K562 (cell line): ENCODE results near the gene ATF5. TPM values are rescaled to one million over a fixed set of nuclear protein-coding genes. Genes with fewer than 3 reads are reported as not detected.

Experiments
- ATAC-seq: fragments of 200-7000 bp; cut with Tn5 transposase; 3 replicates; pipeline ENCODE4 v1.9.1; 2020; ENCODE audit warnings: moderate library complexity
- BruUV-seq: library from RNA; stranded (reverse); fragments of 400-500 nt; replicated peaks from 2 replicates; lab custom pipeline; 2021; lab: Mats Ljungman, UMichigan
- CTCF ChIA-PET: fragments of 300-600 bp; formaldehyde crosslinking; extraction: SDS; loops from one replicate; lab custom pipeline; 2021; ENCODE audit warnings: low intra/inter-chr PET ratio; lab: Yijun Ruan, JAX
- POLR2A ChIA-PET: fragments of 300-600, 350-650 bp; sonication (Branson Sonifier 250); formaldehyde crosslinking; extraction: SDS; loops from one replicate; lab custom pipeline; 2021; ENCODE audit warnings: antibody characterized with exemption, inconsistent platforms; lab: Yijun Ruan, JAX
- DNase-seq, 4 experiments: peaks; one replicate each; pipeline versions ENCODE4 v3.0.0 to v3.0.0-alpha.2; 2011 to 2018; ENCODE audit warnings: low spot score in 3 of 4, mixed read lengths in 3 of 4; ENCODE audit errors: extremely low read depth in 1 of 4
- FAIRE-seq: peaks from 2 replicates; lab custom pipeline; 2011; peaks lifted over from hg19 to GRCh38; lab: Jason Lieb, UNC
- H2AFZ ChIP-seq: 2 replicates; pipeline ENCODE4 v1.6.0; 2011; ENCODE audit warnings: low read depth, low read length, control low read depth, inconsistent platforms
- H3K27ac ChIP-seq: fragments of 200-600 bp; 3 replicates; pipeline ENCODE4 v1.8.0; 2011; ENCODE audit warnings: low read depth, mild to moderate bottlenecking, control low read depth, inconsistent platforms, low read length, moderate library complexity, mixed read lengths; ENCODE audit errors: extremely low read depth
- H3K27me3 ChIP-seq, 2 experiments: fragments of 300-600 bp in 1 of 2; 2 replicates in 1 of 2; 3 replicates in 1 of 2; pipeline versions ENCODE4 v1.6.0 to v1.8.0; 2011; ENCODE audit warnings: inconsistent platforms in 2 of 2, low read length in 2 of 2, mild to moderate bottlenecking in 1 of 2, mixed read lengths in 1 of 2, moderate library complexity in 1 of 2; ENCODE audit not compliant: control insufficient read depth in 2 of 2, insufficient read depth in 2 of 2
- H3K36me3 ChIP-seq: fragments of 300-600 bp; 3 replicates; pipeline ENCODE4 v1.8.0; 2011; ENCODE audit warnings: mild to moderate bottlenecking, low read length, inconsistent platforms; ENCODE audit not compliant: control insufficient read depth, insufficient read depth
- H3K4me1 ChIP-seq, 2 experiments: fragments of 200-600 bp in 1 of 2; replicated peaks in 1 of 2; 2 replicates in 1 of 2; 3 replicates in 1 of 2; pipeline versions ENCODE4 v1.5.1 to v1.8.0; 2011; ENCODE audit warnings: inconsistent platforms in 2 of 2, low read length in 2 of 2, mild to moderate bottlenecking in 1 of 2, mixed read lengths in 1 of 2, moderate library complexity in 1 of 2; ENCODE audit not compliant: control insufficient read depth in 2 of 2, insufficient read depth in 2 of 2
- H3K4me2 ChIP-seq: 2 replicates; pipeline ENCODE4 v1.6.1; 2011; ENCODE audit warnings: low read length, control low read depth, inconsistent platforms, mixed read lengths; ENCODE audit not compliant: insufficient read depth
- H3K4me3 ChIP-seq: fragments of 200-600 bp; sonication (generic), shearing (Covaris generic); 2 replicates; pipeline ENCODE4 v1.5.1; 2016; ENCODE audit warnings: control low read depth, inconsistent platforms
- H3K79me2 ChIP-seq: fragments of 200-600 bp; 3 replicates; pipeline ENCODE4 v1.8.0; 2011; ENCODE audit warnings: low read length, inconsistent platforms; ENCODE audit not compliant: control insufficient read depth, insufficient read depth
- H3K9ac ChIP-seq, 2 experiments: 2 replicates each; pipeline versions ENCODE4 v1.6.0 to v1.6.1; 2011; ENCODE audit warnings: low read depth in 2 of 2, low read length in 2 of 2, control low read depth in 1 of 2, inconsistent platforms in 1 of 2, mild to moderate bottlenecking in 1 of 2, mixed read lengths in 1 of 2; ENCODE audit not compliant: insufficient read depth in 1 of 2
- H3K9me1 ChIP-seq: one replicate; pipeline ENCODE4 v1.6.0; 2011; ENCODE audit warnings: inconsistent platforms, mild to moderate bottlenecking, low read length, moderate library complexity; ENCODE audit not compliant: control insufficient read depth, insufficient read depth
- H3K9me3 ChIP-seq: replicated peaks from 2 replicates; pipeline ENCODE4 v1.5.1; 2011; ENCODE audit warnings: low read depth, low read length, inconsistent platforms; ENCODE audit not compliant: control insufficient read depth, insufficient read depth
- H4K20me1 ChIP-seq: replicated peaks from 2 replicates; pipeline ENCODE4 v1.6.1; 2011; ENCODE audit warnings: low read length, inconsistent platforms, mixed read lengths; ENCODE audit not compliant: control insufficient read depth, insufficient read depth
- BHLHE40 ChIP-seq: IDR thresholded peaks from 2 replicates; pipeline ENCODE4 v1.6.1; 2011; ENCODE audit warnings: low read length, improper control_type of control experiment
- CSDE1 ChIP-seq, 2 experiments: fragments of 450-650 bp; IDR thresholded peaks; 2 replicates each; pipeline ENCODE4 v1.6.1; 2016; ENCODE audit warnings: mild to moderate bottlenecking in 1 of 2
- E2F1 ChIP-seq: sonication (generic); formaldehyde crosslinking; IDR thresholded peaks from 2 replicates; pipeline ENCODE4 v1.8.1; 2023; ENCODE audit warnings: mild to moderate bottlenecking, missing genetic modification reagents, moderate library complexity
- MAX ChIP-seq: sonication (generic); formaldehyde crosslinking; IDR thresholded peaks from 2 replicates; pipeline ENCODE4 v1.9.0; 2022; ENCODE audit warnings: mild to moderate bottlenecking, missing genetic modification reagents
- RBM22 ChIP-seq: fragments of 200-400 bp; formaldehyde crosslinking; IDR thresholded peaks from 2 replicates; pipeline ENCODE4 v1.6.1; 2018; ENCODE audit warnings: low read length, low read depth; ENCODE audit not compliant: poor library complexity, severe bottlenecking
- WGBS: fragments of 100-300 bp; shearing (Covaris generic); methylation state at CpG from one replicate; pipeline ENCODE4 v1.1.6; 2016; ENCODE audit warnings: low coverage, mixed read lengths; ENCODE audit not compliant: insufficient coverage; ENCODE audit errors: missing lambda C conversion rate; 5-methylcytosine and 5-hydroxymethylcytosine counted together
- in situ Hi-C: fragments of 300-500 bp; cut with MboI; formaldehyde crosslinking; loops from 4 replicates; pipeline ENCODE4 v1.15.0; 2018; ENCODE audit warnings: inconsistent platforms, mixed read lengths
- intact Hi-C: fragments of 100-400 bp; cut with micrococcal nuclease; formaldehyde crosslinking; loops from 2 replicates; pipeline ENCODE4 v1.14.2; 2022
- polyA plus RNA-seq, 8 experiments: library from polyadenylated mRNA; depleted of rRNA in 4 of 8; stranded (reverse) in 5 of 8; unstranded in 3 of 8; fragments of >200 nt; fragmentation: Nextera tagmentation in 2 of 8; fragmentation: Illumina TruSeq in 1 of 8; extraction: Ambion mirVana in 2 of 8; extraction: Trizol in 1 of 8; gene quantifications; 2 replicates each; pipeline versions ENCODE4 v1.2.1 to v1.2.3, GENCODE V29; 2011 to 2014; ENCODE audit warnings: inconsistent platforms in 1 of 8, missing spikeins in 1 of 8
- total RNA-seq, 7 experiments: library from RNA; depleted of rRNA in 6 of 7; stranded (reverse); fragments of >200 nt in 6 of 7; fragmentation: Illumina TruSeq in 2 of 7; extraction: Trizol in 2 of 7; gene quantifications; 2 replicates each; pipeline versions ENCODE4 v1.2.1 to v1.2.3, GENCODE V29; 2011 to 2021; ENCODE audit warnings: low replicate concordance in 1 of 7

The ATF5 gene
- total and polyA plus RNA-seq, 9 of the 15 experiments (the other 6 are each of a cell fraction or from before 2014, with no cell fraction given) = 3.0 to 57.6 (median 11.1) TPM

- 48% methylated on average over 18 of the region's 18 CpGs for WGBS
- no peak overlapping the region for H3K4me2 ChIP-seq
- H3K27ac ChIP-seq = no peak overlapping the region
- ChIA-PET POLR2A (no interaction called here), CTCF (no interaction called here)
- no peak for ATAC-seq
- H3K4me1 ChIP-seq = peaks cover 0 to 20% of the 10 kb centered on the region in 2 experiments; a peak in 3 of 5 replicates
- no peaks in the 10 kb centered on the region; the same call in 2 of the 3 replicates for H3K36me3 ChIP-seq
- in situ Hi-C loops = no loop called here
- H2AFZ ChIP-seq = no peak overlapping the region
- H3K9me3 ChIP-seq = no peaks in the 10 kb centered on the region
- H4K20me1 ChIP-seq = peaks cover 5% of the 10 kb centered on the region; the same call in 1 of the 2 replicates
- H3K9ac ChIP-seq = no peak overlapping the region
- no peak for DNase-seq
- BruUV-seq = no TSS peak
- no peaks in the 10 kb centered on the region for H3K79me2 ChIP-seq
- no peak for FAIRE-seq
- H3K9me1 ChIP-seq = peaks cover 5% of the 10 kb centered on the region
- peaks cover 4% of the 10 kb centered on the region in 2 experiments; a peak in 3 of 5 replicates for H3K27me3 ChIP-seq
- intact Hi-C loops = no loop called here
- no peak overlapping the region for H3K4me3 ChIP-seq
- TF ChIP-seq RBM22 = no peak
- 0 out of 2 replicates have a peak, but pooled peaks have one; percentile 14 for TF ChIP-seq BHLHE40
- TF ChIP-seq E2F1 (CRISPR knock-in tag) = no peak
- peak; percentile 42; the same call in 1 of the 2 replicates for TF ChIP-seq MAX
- TF ChIP-seq CSDE1 (IDR thresholded peaks at IDR 0.05) = no peak
These were observed 45.0 kb downstream of the ATF5 start for GRCh38 chr19:49973987-49974386.
